HG03039 (cell line): Measurements from ENCODE around the gene ACOT7.

Source experiments
- ATAC-seq: cut with Tn5 transposase; IDR thresholded peaks from one replicate; pipeline ENCODE4 v1.9.1; 2021; ENCODE audit warnings: mild to moderate bottlenecking, moderate library complexity; ENCODE audit not compliant: unreplicated experiment

Gene ACOT7

GRCh38 chr1:6257541-6258069 lies 136.0 kb downstream of the ACOT7 start:
- no peak for ATAC-seq

GRCh38 chr1:6256645-6257044 lies 136.9 kb downstream of the ACOT7 start:
- ATAC-seq = no peak

GRCh38 chr1:6254691-6255090 lies 138.9 kb downstream of the ACOT7 start:
- ATAC-seq = no peak

- no peak for ATAC-seq
These were observed 140.2 kb downstream of the ACOT7 start for GRCh38 chr1:6253380-6253779.

- ATAC-seq = no peak
These were observed 141.2 kb downstream of the ACOT7 start for GRCh38 chr1:6252374-6252710.

- ATAC-seq = no peak
These were observed 141.7 kb downstream of the ACOT7 start for GRCh38 chr1:6251681-6252373.

- no peak for ATAC-seq
These were observed 142.3 kb downstream of the ACOT7 start for GRCh38 chr1:6251233-6251632.

- ATAC-seq = no peak
These were observed 143.6 kb downstream of the ACOT7 start for GRCh38 chr1:6249739-6250689.

- ATAC-seq = no peak
These were observed 144.4 kb downstream of the ACOT7 start for GRCh38 chr1:6248932-6249738.

- ATAC-seq = no peak
These were observed 145.3 kb downstream of the ACOT7 start for GRCh38 chr1:6248161-6248776.

GRCh38 chr1:6247651-6248050 lies 145.9 kb downstream of the ACOT7 start:
- ATAC-seq = no peak

GRCh38 chr1:6246497-6247467 lies 146.8 kb downstream of the ACOT7 start:
- no peak for ATAC-seq

GRCh38 chr1:6245869-6246496 lies 147.6 kb downstream of the ACOT7 start:
- ATAC-seq = no peak

- no peak for ATAC-seq
These were observed 148.3 kb downstream of the ACOT7 start for GRCh38 chr1:6245086-6245868.

- no peak for ATAC-seq
These were observed 149.0 kb downstream of the ACOT7 start for GRCh38 chr1:6244401-6245049.

- no peak for ATAC-seq
These were observed 149.6 kb downstream of the ACOT7 start, which contains the start of gene HES3 for GRCh38 chr1:6243993-6244392. Gene HES3, plus strand, starts transcription at chr1:6244179. Its CDS starts 187 bp downstream, at chr1:6244366.

- ATAC-seq = no peak
These were observed 150.3 kb downstream of the ACOT7 start for GRCh38 chr1:6243053-6243834.
